NCI-H510A (cell line): ENCODE results near the gene ADCY3.

Experiments used
- DNase-seq: peaks from one replicate; lab custom pipeline; 2025; lab: John Stamatoyannopoulos, UW

ADCY3 gene

GRCh38 chr2:24925815-24926214 is 5.8 kb upstream of the ADCY3 start:
- DNase-seq = no peak

- DNase-seq = no peak
These were observed 4.7 kb upstream of the ADCY3 start for GRCh38 chr2:24924732-24925131.

- no peak for DNase-seq
These were observed 4.2 kb upstream of the ADCY3 start for GRCh38 chr2:24924266-24924665.

GRCh38 chr2:24923106-24923505 is 3.1 kb upstream of the ADCY3 start:
- no peak for DNase-seq

GRCh38 chr2:24922556-24922955 is 2.5 kb upstream of the ADCY3 start:
- DNase-seq = no peak

GRCh38 chr2:24920809-24921441 is 888 bp upstream of the ADCY3 start:
- DNase-seq = peak; percentile 7

- no peak for DNase-seq
These were observed 435 bp downstream of the ADCY3 start for GRCh38 chr2:24919506-24920097.

GRCh38 chr2:24919037-24919505 is 966 bp downstream of the ADCY3 start:
- peak; percentile 25 for DNase-seq

- DNase-seq = no peak
These were observed 1.6 kb downstream of the ADCY3 start for GRCh38 chr2:24918326-24919036.

- DNase-seq = no peak
These were observed 2.2 kb downstream of the ADCY3 start for GRCh38 chr2:24917731-24918325.

- no peak for DNase-seq
These were observed 3.0 kb downstream of the ADCY3 start for GRCh38 chr2:24917086-24917485.

- no peak for DNase-seq
These were observed 4.2 kb downstream of the ADCY3 start for GRCh38 chr2:24915796-24916195.

GRCh38 chr2:24915175-24915574 is 4.9 kb downstream of the ADCY3 start:
- DNase-seq = no peak

- no peak for DNase-seq
These were observed 5.3 kb downstream of the ADCY3 start for GRCh38 chr2:24914713-24915112.

- no peak for DNase-seq
These were observed 6.1 kb downstream of the ADCY3 start for GRCh38 chr2:24913911-24914310.

- no peak for DNase-seq
These were observed 7.1 kb downstream of the ADCY3 start for GRCh38 chr2:24912986-24913385.

- no peak for DNase-seq
These were observed 7.5 kb downstream of the ADCY3 start for GRCh38 chr2:24912523-24912922.

GRCh38 chr2:24910245-24910644 is 9.8 kb downstream of the ADCY3 start:
- DNase-seq = no peak

- no peak for DNase-seq
These were observed 10.4 kb downstream of the ADCY3 start for GRCh38 chr2:24909555-24910177.

- no peak for DNase-seq
These were observed 11.6 kb downstream of the ADCY3 start for GRCh38 chr2:24908461-24908901.

- no peak for DNase-seq
These were observed 12.9 kb downstream of the ADCY3 start for GRCh38 chr2:24907116-24907515.

- DNase-seq = no peak
These were observed 13.6 kb downstream of the ADCY3 start for GRCh38 chr2:24906466-24906865.
